Osteocyte (in vitro differentiated cells): Measurements from ENCODE around the gene ZER1. TPM values are rescaled to one million over a fixed set of nuclear protein-coding genes. Genes with fewer than 3 reads are reported as not detected.

Experiments
- DNase-seq: peaks from one replicate; pipeline ENCODE4 v3.0.0; 2021; ENCODE audit warnings: mixed read lengths; ENCODE audit not compliant: unreplicated experiment; ENCODE audit errors: extremely low spot score
- H3K27ac Mint-ChIP-seq: one replicate; pipeline ENCODE4 v1.8.0; 2021; ENCODE audit warnings: mild to moderate bottlenecking, mixed read lengths; ENCODE audit not compliant: unreplicated experiment
- H3K27me3 Mint-ChIP-seq: one replicate; pipeline ENCODE4 v1.8.0; 2021; ENCODE audit warnings: mixed read lengths; ENCODE audit not compliant: unreplicated experiment
- H3K36me3 Mint-ChIP-seq: one replicate; pipeline ENCODE4 v1.8.0; 2021; ENCODE audit warnings: mixed read lengths; ENCODE audit not compliant: unreplicated experiment
- H3K4me1 Mint-ChIP-seq: one replicate; pipeline ENCODE4 v1.8.0; 2021; ENCODE audit warnings: mixed read lengths; ENCODE audit not compliant: unreplicated experiment
- H3K4me3 Mint-ChIP-seq: one replicate; pipeline ENCODE4 v1.8.0; 2021; ENCODE audit warnings: mild to moderate bottlenecking, moderate library complexity, mixed read lengths; ENCODE audit not compliant: unreplicated experiment
- H3K9me3 Mint-ChIP-seq: one replicate; pipeline ENCODE4 v1.8.0; 2021; ENCODE audit warnings: mixed read lengths; ENCODE audit not compliant: unreplicated experiment
- CTCF ChIP-seq: fragments of 200-600 bp; sonication (generic); IDR thresholded peaks from 2 replicates; pipeline ENCODE4 v1.5.0; 2021; ENCODE audit warnings: antibody characterized with exemption, mild to moderate bottlenecking, moderate library complexity
- total RNA-seq: library from RNA; stranded (reverse); gene quantifications from 2 replicates; pipeline ENCODE4 v1.2.1, GENCODE V29; 2021

The ZER1 gene
- total RNA-seq, 1 donor from 2014 or later, result 61.9 TPM

- H3K4me1 Mint-ChIP-seq, result peaks cover 13% of the 10 kb centered on the region
- no peak for TF ChIP-seq CTCF
- H3K36me3 Mint-ChIP-seq, result peaks cover 8% of the 10 kb centered on the region
- no peak for DNase-seq
- no peaks in the 10 kb centered on the region for H3K27me3 Mint-ChIP-seq
- H3K9me3 Mint-ChIP-seq, result no peaks in the 10 kb centered on the region
- H3K27ac Mint-ChIP-seq, result no peak overlapping the region
- no peak overlapping the region for H3K4me3 Mint-ChIP-seq
These were observed 6.2 kb downstream of the ZER1 start for GRCh38 chr9:128765499-128765898.

GRCh38 chr9:128764361-128764760 lies 7.4 kb downstream of the ZER1 start:
- Mint-ChIP-seq H3K9me3 (no peaks in the 10 kb centered on the region), H3K4me1 (peaks cover 5% of the 10 kb centered on the region), H3K27me3 (no peaks in the 10 kb centered on the region), H3K4me3 (no peak overlapping the region), H3K36me3 (peaks cover 6% of the 10 kb centered on the region), H3K27ac (no peak overlapping the region)
- no peak for DNase-seq
- TF ChIP-seq CTCF, result no peak

GRCh38 chr9:128762671-128763449 lies 8.9 kb downstream of the ZER1 start:
- no peaks in the 10 kb centered on the region for H3K4me1 Mint-ChIP-seq
- peaks cover 6% of the 10 kb centered on the region for H3K36me3 Mint-ChIP-seq
- no peak overlapping the region for H3K4me3 Mint-ChIP-seq

GRCh38 chr9:128757602-128758001 lies 14.1 kb downstream of the ZER1 start:
- no peaks in the 10 kb centered on the region for H3K4me1 Mint-ChIP-seq
- TF ChIP-seq CTCF, result no peak
- H3K36me3 Mint-ChIP-seq, result no peaks in the 10 kb centered on the region
- H3K27me3 Mint-ChIP-seq, result no peaks in the 10 kb centered on the region
- no peak overlapping the region for H3K27ac Mint-ChIP-seq
- DNase-seq, result no peak
- no peak overlapping the region for H3K4me3 Mint-ChIP-seq
- H3K9me3 Mint-ChIP-seq, result no peaks in the 10 kb centered on the region

More at GRCh38 chr9:128762671-128763449, 8.9 kb downstream of the ZER1 start:
- no peak for TF ChIP-seq CTCF
- no peak for DNase-seq
- Mint-ChIP-seq H3K9me3 (no peaks in the 10 kb centered on the region), H3K27me3 (no peaks in the 10 kb centered on the region), H3K27ac (no peak overlapping the region)

GRCh38 chr9:128753627-128754026 lies 18.1 kb downstream of the ZER1 start:
- no peak overlapping the region for H3K4me3 Mint-ChIP-seq
- no peaks in the 10 kb centered on the region for H3K27me3 Mint-ChIP-seq
- no peak for DNase-seq
- no peaks in the 10 kb centered on the region for H3K4me1 Mint-ChIP-seq
- peaks cover 2% of the 10 kb centered on the region for H3K36me3 Mint-ChIP-seq
- no peak for TF ChIP-seq CTCF
- H3K27ac Mint-ChIP-seq, result no peak overlapping the region
- no peaks in the 10 kb centered on the region for H3K9me3 Mint-ChIP-seq
